IPS DF 6.9 (cell line): ENCODE data around the gene SYT17.

Experiments used
- DNase-seq: peaks from one replicate; pipeline ENCODE4 v3.0.0-alpha.2; 2013; ENCODE audit warnings: low read depth, low spot score
- H3K27ac ChIP-seq: one replicate; pipeline ENCODE4 v1.5.1; 2013; ENCODE audit warnings: low read length, control low read depth
- H3K27me3 ChIP-seq: 2 replicates; pipeline ENCODE4 v1.6.1; 2013; ENCODE audit warnings: mild to moderate bottlenecking, low read length; ENCODE audit not compliant: control insufficient read depth, insufficient read depth
- H3K36me3 ChIP-seq: 2 replicates; pipeline ENCODE4 v1.6.1; 2013; ENCODE audit warnings: low read length; ENCODE audit not compliant: control insufficient read depth, insufficient read depth
- H3K4me1 ChIP-seq: 2 replicates; pipeline ENCODE4 v1.6.1; 2013; ENCODE audit warnings: low read length; ENCODE audit not compliant: control insufficient read depth, insufficient read depth
- H3K4me3 ChIP-seq: 2 replicates; pipeline ENCODE4 v1.5.1; 2013; ENCODE audit warnings: mild to moderate bottlenecking, low read length
- H3K9me3 ChIP-seq: 2 replicates; pipeline ENCODE4 v1.6.1; 2013; ENCODE audit warnings: low read length, inconsistent platforms; ENCODE audit not compliant: control insufficient read depth, insufficient read depth
- WGBS: extraction: QIAGEN DNeasy Blood & Tissue Kit; methylation state at CpG from one replicate; pipeline ENCODE4 v1.1.7; 2013; ENCODE audit warnings: mixed read lengths, missing lambda C conversion rate; ENCODE audit not compliant: insufficient read length, insufficient coverage; 5-methylcytosine and 5-hydroxymethylcytosine counted together

Gene SYT17

GRCh38 chr16:19232988-19233387 is 64.9 kb downstream of the SYT17 start:
- no peaks in the 10 kb centered on the region for H3K9me3 ChIP-seq
- no peaks in the 10 kb centered on the region for H3K4me1 ChIP-seq
- WGBS, result no CpG with 5 or more reads among the region's 5 CpGs
- no peaks in the 10 kb centered on the region for H3K27me3 ChIP-seq
- DNase-seq, result no peak
- no peak overlapping the region for H3K27ac ChIP-seq
- no peaks in the 10 kb centered on the region for H3K36me3 ChIP-seq
- H3K4me3 ChIP-seq, result no peak overlapping the region

- Histone ChIP-seq H3K4me3 (no peak overlapping the region), H3K27ac (no peak overlapping the region), H3K4me1 (no peaks in the 10 kb centered on the region), H3K27me3 (no peaks in the 10 kb centered on the region), H3K36me3 (no peaks in the 10 kb centered on the region), H3K9me3 (no peaks in the 10 kb centered on the region)
- no peak for DNase-seq
- 100% methylated on average over 1 of the region's 4 CpGs for WGBS
These were observed 67.4 kb downstream of the SYT17 start for GRCh38 chr16:19235478-19235877.

GRCh38 chr16:19235886-19236285 is 67.8 kb downstream of the SYT17 start:
- no peaks in the 10 kb centered on the region for H3K36me3 ChIP-seq
- H3K4me3 ChIP-seq, result no peak overlapping the region
- H3K27ac ChIP-seq, result no peak overlapping the region
- no peak for DNase-seq
- no CpG with 5 or more reads among the region's 4 CpGs for WGBS
- H3K27me3 ChIP-seq, result no peaks in the 10 kb centered on the region
- no peaks in the 10 kb centered on the region for H3K9me3 ChIP-seq
- H3K4me1 ChIP-seq, result no peaks in the 10 kb centered on the region

GRCh38 chr16:19236561-19237209 is 68.6 kb downstream of the SYT17 start:
- Histone ChIP-seq H3K4me3 (no peak overlapping the region), H3K27ac (no peak overlapping the region), H3K9me3 (no peaks in the 10 kb centered on the region), H3K36me3 (no peaks in the 10 kb centered on the region), H3K4me1 (no peaks in the 10 kb centered on the region; the same call in 1 of the 2 replicates), H3K27me3 (no peaks in the 10 kb centered on the region)
- WGBS, result no CpG with 5 or more reads among the region's 4 CpGs
- DNase-seq, result no peak

GRCh38 chr16:19238406-19238805 is 70.4 kb downstream of the SYT17 start:
- Histone ChIP-seq H3K4me1 (no peaks in the 10 kb centered on the region; the same call in 1 of the 2 replicates), H3K9me3 (no peaks in the 10 kb centered on the region), H3K36me3 (no peaks in the 10 kb centered on the region), H3K4me3 (no peak overlapping the region), H3K27ac (no peak overlapping the region), H3K27me3 (no peaks in the 10 kb centered on the region)
- no peak for DNase-seq
- WGBS, result no CpG with 5 or more reads among the region's 4 CpGs

GRCh38 chr16:19239511-19240155 is 71.6 kb downstream of the SYT17 start:
- no peaks in the 10 kb centered on the region for H3K9me3 ChIP-seq
- H3K27ac ChIP-seq, result no peak overlapping the region

GRCh38 chr16:19240494-19240893 is 72.5 kb downstream of the SYT17 start:
- H3K4me3 ChIP-seq, result no peak overlapping the region
- H3K27ac ChIP-seq, result no peak overlapping the region
- no CpG with 5 or more reads among the region's 7 CpGs for WGBS
- H3K9me3 ChIP-seq, result no peaks in the 10 kb centered on the region
- no peak for DNase-seq
- no peaks in the 10 kb centered on the region for H3K27me3 ChIP-seq
- H3K36me3 ChIP-seq, result no peaks in the 10 kb centered on the region
- no peaks in the 10 kb centered on the region; the same call in 1 of the 2 replicates for H3K4me1 ChIP-seq

More at GRCh38 chr16:19239511-19240155, 71.6 kb downstream of the SYT17 start:
- WGBS, result no CpG with 5 or more reads among the region's 13 CpGs
- H3K27me3 ChIP-seq, result no peaks in the 10 kb centered on the region
- DNase-seq, result no peak
- no peaks in the 10 kb centered on the region for H3K36me3 ChIP-seq
- H3K4me3 ChIP-seq, result no peak overlapping the region
- H3K4me1 ChIP-seq, result no peaks in the 10 kb centered on the region; the same call in 1 of the 2 replicates

GRCh38 chr16:19241512-19241911 is 73.5 kb downstream of the SYT17 start:
- H3K36me3 ChIP-seq, result no peaks in the 10 kb centered on the region
- no CpG with 5 or more reads among the region's 11 CpGs for WGBS

GRCh38 chr16:19242186-19242585 is 74.1 kb downstream of the SYT17 start:
- DNase-seq, result no peak
- Histone ChIP-seq H3K36me3 (no peaks in the 10 kb centered on the region), H3K27ac (no peak overlapping the region), H3K27me3 (no peaks in the 10 kb centered on the region), H3K4me1 (no peaks in the 10 kb centered on the region; the same call in 1 of the 2 replicates), H3K9me3 (no peaks in the 10 kb centered on the region), H3K4me3 (no peak overlapping the region)
- WGBS, result no CpG with 5 or more reads among the region's 1 CpG

More at GRCh38 chr16:19241512-19241911, 73.5 kb downstream of the SYT17 start:
- no peaks in the 10 kb centered on the region for H3K27me3 ChIP-seq
- H3K4me1 ChIP-seq, result no peaks in the 10 kb centered on the region; the same call in 1 of the 2 replicates
- H3K4me3 ChIP-seq, result no peak overlapping the region
- DNase-seq, result no peak
- no peak overlapping the region for H3K27ac ChIP-seq
- H3K9me3 ChIP-seq, result no peaks in the 10 kb centered on the region

GRCh38 chr16:19242987-19243575 is 75.0 kb downstream of the SYT17 start:
- DNase-seq, result no peak
- no CpG with 5 or more reads among the region's 3 CpGs for WGBS

More at GRCh38 chr16:19242987-19243575, 75.0 kb downstream of the SYT17 start:
- Histone ChIP-seq H3K27ac (no peak overlapping the region), H3K4me1 (no peaks in the 10 kb centered on the region; the same call in 1 of the 2 replicates), H3K27me3 (no peaks in the 10 kb centered on the region), H3K9me3 (no peaks in the 10 kb centered on the region), H3K4me3 (no peak overlapping the region), H3K36me3 (no peaks in the 10 kb centered on the region)
